ENCODE measurements around the gene HSFX3. TPM values are rescaled to one million over a fixed set of nuclear protein-coding genes. Genes with fewer than 3 reads are reported as not detected.
"Not testable (repeated sequence)": the region's sequence is repeated elsewhere in the genome, so short reads cannot be mapped to it uniquely, and the experiment has no call there.

The HSFX3 gene
- total RNA-seq, 1 donor from 2014 or later, result not detected

- Mint-ChIP-seq H3K9me3 (peaks cover 5% of the 10 kb centered on the region), H3K4me3 (peak overlapping the region; percentile 74), H3K4me1 (peaks cover 20% of the 10 kb centered on the region), H3K36me3 (no peaks in the 10 kb centered on the region), H3K27me3 (ENCODE audit: low read depth) (no peaks in the 10 kb centered on the region), H3K27ac (peak overlapping the region; percentile 5)
- TF ChIP-seq CTCF (IDR thresholded peaks at IDR 0.05; ENCODE audit: unreplicated experiment), result no peak
- no peak for DNase-seq (ENCODE audit: low spot score in 2 of 2, unreplicated experiment in 2 of 2)
Measured at GRCh38 chrX:149505671-149506070, 44.1 kb downstream of the HSFX3 start.

- Mint-ChIP-seq H3K27me3 (ENCODE audit: low read depth) (no peaks in the 10 kb centered on the region), H3K9me3 (peaks cover 5% of the 10 kb centered on the region), H3K36me3 (no peaks in the 10 kb centered on the region)
Measured at GRCh38 chrX:149504915-149505651, 44.6 kb downstream of the HSFX3 start, which contains the start of gene IDS. TSS of gene IDS (minus strand) at chrX:149505306. CDS start at chrX:149505137, 169 bp downstream.

DNA sequence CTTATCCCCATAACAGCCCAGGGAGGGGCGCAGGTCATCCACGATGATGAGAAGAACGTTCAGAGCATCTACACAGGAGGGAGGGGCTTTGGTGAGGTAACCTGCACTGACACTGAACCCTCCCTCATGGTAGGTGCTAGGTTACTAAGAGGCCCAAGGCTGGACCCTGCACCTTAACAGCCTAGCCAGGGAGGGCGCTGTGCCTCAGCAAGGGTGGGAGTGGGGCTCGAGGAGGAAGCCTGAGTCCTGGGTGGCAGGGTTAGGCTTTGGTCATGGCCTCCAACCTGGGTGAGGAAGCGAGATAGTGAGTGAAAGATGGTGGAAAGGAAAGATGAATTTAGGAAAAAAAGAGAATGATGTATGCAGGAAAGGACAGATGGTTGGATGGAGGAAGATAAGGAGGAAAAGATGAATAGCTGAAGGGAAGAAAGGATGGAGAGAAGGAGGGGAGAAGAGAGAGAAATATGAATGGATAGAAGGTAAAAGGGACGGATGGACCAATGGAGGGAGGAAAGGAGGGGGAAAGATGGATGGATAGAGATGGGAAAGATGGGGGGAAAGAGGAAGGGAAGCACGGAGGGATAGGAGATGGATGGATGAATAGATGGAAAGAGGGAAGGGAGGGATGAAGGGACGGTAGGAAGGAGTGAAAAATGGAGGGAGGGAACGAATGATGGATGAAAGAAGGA lies 45.4 kb downstream of the HSFX3 start:
- no peak for DNase-seq (ENCODE audit: low spot score in 2 of 2, unreplicated experiment in 2 of 2)
- TF ChIP-seq CTCF (IDR thresholded peaks at IDR 0.05; ENCODE audit: unreplicated experiment), result peak; percentile 18
- peaks cover 14% of the 10 kb centered on the region for H3K4me1 Mint-ChIP-seq
- peaks cover 5% of the 10 kb centered on the region for H3K9me3 Mint-ChIP-seq
- H3K27ac Mint-ChIP-seq, result peak overlapping the region; percentile 87
- peaks cover 2% of the 10 kb centered on the region for H3K36me3 Mint-ChIP-seq
- H3K4me3 Mint-ChIP-seq, result peak overlapping the region; percentile 74
- H3K27me3 Mint-ChIP-seq (ENCODE audit: low read depth), result no peaks in the 10 kb centered on the region

More at GRCh38 chrX:149504915-149505651, 44.6 kb downstream of the HSFX3 start, which contains the start of gene IDS:
- DNase-seq (ENCODE audit: low spot score in 2 of 2, unreplicated experiment in 2 of 2), result peak; percentile 72 to 77
- TF ChIP-seq CTCF (IDR thresholded peaks at IDR 0.05; ENCODE audit: unreplicated experiment), result no peak
- peak within 1 kb of the TSS; percentile 87 for H3K27ac Mint-ChIP-seq
- H3K4me3 Mint-ChIP-seq, result peak within 1 kb of the TSS; percentile 74
- H3K4me1 Mint-ChIP-seq, result peaks cover 14% of the 10 kb centered on the region

DNA sequence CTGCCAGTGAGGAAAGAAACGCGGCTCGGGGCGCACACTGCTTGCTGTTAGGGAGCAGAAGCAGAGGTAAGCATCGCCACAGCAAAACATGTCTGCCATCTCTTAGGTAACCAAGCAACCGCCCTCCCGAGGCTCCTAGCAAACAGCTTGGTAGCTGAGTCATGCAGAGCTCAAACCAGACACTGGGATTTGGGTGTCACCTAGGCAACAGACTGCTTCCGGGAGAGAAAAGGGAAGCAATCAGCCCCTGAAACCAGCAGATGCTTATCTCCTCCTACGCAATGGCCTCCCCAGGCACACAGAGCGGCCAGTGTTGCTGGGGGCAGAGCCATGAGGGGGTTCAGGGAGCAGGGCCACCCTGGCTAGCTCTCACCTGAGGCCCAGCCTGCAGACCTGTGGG lies 46.3 kb downstream of the HSFX3 start:
- not testable (repeated sequence) for H3K36me3 Mint-ChIP-seq; H3K4me3 Mint-ChIP-seq; H3K9me3 Mint-ChIP-seq; DNase-seq (ENCODE audit: low spot score in 2 of 2, unreplicated experiment in 2 of 2); H3K27me3 Mint-ChIP-seq (ENCODE audit: low read depth); H3K27ac Mint-ChIP-seq
- peaks cover 14% of the 10 kb centered on the region for H3K4me1 Mint-ChIP-seq

GRCh38 chrX:149502923-149503322 lies 46.8 kb downstream of the HSFX3 start:
- not testable (repeated sequence) for DNase-seq (ENCODE audit: low spot score in 2 of 2, unreplicated experiment in 2 of 2); H3K9me3 Mint-ChIP-seq; H3K27ac Mint-ChIP-seq; H3K36me3 Mint-ChIP-seq; H3K27me3 Mint-ChIP-seq (ENCODE audit: low read depth); H3K4me3 Mint-ChIP-seq
- H3K4me1 Mint-ChIP-seq, result peaks cover 14% of the 10 kb centered on the region

- Mint-ChIP-seq H3K9me3 (no peaks in the 10 kb centered on the region), H3K27me3 (ENCODE audit: low read depth) (no peaks in the 10 kb centered on the region)
- TF ChIP-seq CTCF (IDR thresholded peaks at IDR 0.05; ENCODE audit: unreplicated experiment), result no peak
Measured at GRCh38 chrX:149499766-149500165, 50.0 kb downstream of the HSFX3 start.

More at GRCh38 chrX:149499766-149500165, 50.0 kb downstream of the HSFX3 start:
- no peak overlapping the region for H3K4me3 Mint-ChIP-seq
- peaks cover 9% of the 10 kb centered on the region for H3K4me1 Mint-ChIP-seq
- H3K36me3 Mint-ChIP-seq, result peaks cover 17% of the 10 kb centered on the region
- no peak overlapping the region for H3K27ac Mint-ChIP-seq
- DNase-seq (ENCODE audit: low spot score in 2 of 2, unreplicated experiment in 2 of 2), result no peak

All from mesothelial cell of epicardium (in vitro differentiated cells).